ENCODE data around the gene CLIP2. TPM values are rescaled to one million over a fixed set of nuclear protein-coding genes. Genes with fewer than 3 reads are reported as not detected.
A peak's percentile ranks its signal among the peaks of the same experiment; 100 is the strongest.
"Not testable (repeated sequence)": the region's sequence is repeated elsewhere in the genome, so short reads cannot be mapped to it uniquely, and the experiment has no call there.

The CLIP2 gene
- total RNA-seq, 2 experiments from 2014 or later: 1.5 to 1.7 TPM

DNA sequence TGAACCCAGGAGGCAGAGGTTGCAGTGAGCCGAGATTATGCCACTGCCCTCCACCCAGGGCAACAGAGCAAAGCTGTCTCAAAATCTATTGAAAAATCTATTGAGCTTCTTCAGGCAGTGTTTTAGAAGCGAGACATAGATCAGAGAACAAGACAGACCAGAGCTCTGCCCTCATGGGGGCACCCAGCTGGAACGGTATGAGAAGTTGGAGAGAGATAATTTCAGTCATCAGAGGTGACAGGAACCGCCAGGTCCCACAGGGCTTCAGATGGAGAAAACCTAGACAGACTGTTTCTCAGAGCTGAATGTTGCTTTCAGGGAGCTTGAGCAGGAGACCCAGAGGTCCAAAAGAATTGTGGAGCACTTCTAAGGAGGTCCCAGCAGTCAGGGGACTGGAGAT is 150.3 kb downstream of the CLIP2 start:
- H3K9me3 Mint-ChIP-seq (ENCODE audit: insufficient read depth): peaks cover 6% of the 10 kb centered on the region
- no peak overlapping the region for H3K4me3 Mint-ChIP-seq
- ChIA-PET POLR2A (no interaction called here), CTCF (interaction anchor here (2.8 kb wide), 1 partner anchor 10 kb away, joined by 11 read pairs; no protein-coding TSS in a partner anchor)
- no peaks in the 10 kb centered on the region for H3K4me1 Mint-ChIP-seq (ENCODE audit: low read depth)
- H3K36me3 Mint-ChIP-seq (ENCODE audit: low read depth): no peaks in the 10 kb centered on the region
- no peaks in the 10 kb centered on the region for H3K27me3 Mint-ChIP-seq (ENCODE audit: low read depth)
- no peak overlapping the region for H3K27ac Mint-ChIP-seq
- no peak for ATAC-seq
- no peak for DNase-seq

DNA sequence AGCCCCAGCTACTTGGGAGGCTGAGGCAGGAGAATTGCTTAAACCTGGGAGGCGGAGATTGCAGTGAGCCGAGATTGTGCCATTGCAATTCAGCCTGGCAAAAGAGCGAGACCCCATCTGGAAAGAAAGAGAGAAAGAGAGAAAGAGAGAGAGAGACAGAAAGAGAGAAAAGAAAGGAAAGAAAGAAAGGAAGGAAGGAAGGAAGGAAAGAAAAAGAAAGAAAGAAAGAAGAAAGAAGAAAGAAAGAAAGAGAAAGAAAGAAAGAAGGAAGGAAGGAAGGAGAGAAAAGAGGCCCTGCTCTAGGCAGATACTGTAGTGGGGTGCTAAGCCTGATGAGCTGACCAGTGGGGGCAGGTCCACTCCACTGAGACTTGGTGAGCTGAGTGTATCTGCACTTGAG is 150.9 kb downstream of the CLIP2 start:
- ATAC-seq, H3K27ac Mint-ChIP-seq, POLR2A ChIA-PET: not testable (repeated sequence)

DNA sequence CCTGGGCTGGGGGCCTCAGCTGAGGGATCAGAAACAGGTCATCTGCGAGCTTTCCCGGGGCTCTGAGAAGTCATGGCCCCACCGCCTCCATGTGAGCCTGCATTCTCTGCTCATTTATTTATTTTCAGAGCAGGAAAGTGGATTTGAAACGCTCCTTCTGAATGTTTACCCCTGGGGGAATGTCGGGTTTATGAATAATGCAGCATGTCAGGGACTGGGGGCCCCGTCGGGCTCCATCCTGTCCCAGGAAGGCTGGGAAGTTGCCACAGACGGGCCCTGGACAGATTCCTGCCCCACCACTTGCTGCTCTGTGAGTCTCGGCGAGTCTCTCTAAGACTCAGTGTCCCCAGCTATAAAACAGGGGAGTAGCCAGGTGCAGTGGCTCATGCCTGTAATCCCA is 152.6 kb downstream of the CLIP2 start:
- DNase-seq (no peak), ATAC-seq (no peak)
- CTCF ChIA-PET: interaction anchor here (1.1 kb wide), 1 partner anchor 40 kb away, joined by 4 read pairs; no protein-coding TSS in a partner anchor
- Mint-ChIP-seq H3K4me1 (ENCODE audit: low read depth) (no peaks in the 10 kb centered on the region), H3K27me3 (ENCODE audit: low read depth) (no peaks in the 10 kb centered on the region), H3K4me3 (no peak overlapping the region), H3K9me3 (ENCODE audit: insufficient read depth) (peaks cover 6% of the 10 kb centered on the region), H3K27ac (no peak overlapping the region), H3K36me3 (ENCODE audit: low read depth) (no peaks in the 10 kb centered on the region)
- POLR2A ChIA-PET: no interaction called here

More for the DNA sequence above, 150.9 kb downstream of the CLIP2 start:
- H3K27me3 Mint-ChIP-seq (ENCODE audit: low read depth); H3K4me3 Mint-ChIP-seq; H3K36me3 Mint-ChIP-seq (ENCODE audit: low read depth); H3K9me3 Mint-ChIP-seq (ENCODE audit: insufficient read depth); H3K4me1 Mint-ChIP-seq (ENCODE audit: low read depth); DNase-seq: not testable (repeated sequence)
- CTCF ChIA-PET: interaction anchor here (2.8 kb wide), 1 partner anchor 10 kb away, joined by 11 read pairs; no protein-coding TSS in a partner anchor

DNA sequence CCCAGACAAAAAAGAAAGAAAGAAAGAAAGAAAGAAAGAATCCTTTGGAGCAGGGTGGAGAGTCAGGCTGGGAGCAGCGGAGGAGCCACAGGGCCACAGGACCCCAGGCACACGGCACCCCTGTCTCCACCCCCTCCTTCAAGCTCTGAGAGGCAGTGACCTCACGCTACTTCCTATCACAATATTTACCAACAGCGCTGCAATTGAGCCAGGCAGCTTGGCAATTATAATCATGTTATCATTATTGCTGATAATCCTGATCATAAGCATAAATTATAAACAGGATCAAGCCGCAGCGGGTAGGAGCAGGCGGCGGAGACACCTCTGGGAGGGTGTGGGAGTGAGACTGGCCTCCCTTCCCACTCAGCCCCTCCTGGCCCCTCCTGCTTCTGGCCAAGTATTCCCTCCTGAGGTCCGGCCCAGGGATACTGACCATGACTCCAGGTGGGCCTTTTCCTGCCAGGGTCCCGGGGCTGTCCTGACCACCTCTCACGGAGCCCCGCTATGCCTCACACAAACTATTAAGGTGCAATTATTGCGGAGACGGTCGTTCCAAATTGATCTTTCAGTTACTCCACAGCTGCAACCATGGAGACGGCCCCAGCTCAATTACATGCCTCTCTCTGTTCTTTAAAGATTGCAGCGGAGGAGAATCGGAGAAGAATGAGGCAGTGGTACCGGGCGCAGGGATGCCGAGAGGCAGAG is 154.5 kb downstream of the CLIP2 start:
- Mint-ChIP-seq H3K9me3 (ENCODE audit: insufficient read depth) (no peaks in the 10 kb centered on the region), H3K36me3 (ENCODE audit: low read depth) (no peaks in the 10 kb centered on the region), H3K27me3 (ENCODE audit: low read depth) (peaks cover 3% of the 10 kb centered on the region), H3K27ac (no peak overlapping the region), H3K4me1 (ENCODE audit: low read depth) (no peaks in the 10 kb centered on the region), H3K4me3 (no peak overlapping the region)
- ATAC-seq (no peak), DNase-seq (no peak)
- ChIA-PET POLR2A (no interaction called here), CTCF (no interaction called here)

DNA sequence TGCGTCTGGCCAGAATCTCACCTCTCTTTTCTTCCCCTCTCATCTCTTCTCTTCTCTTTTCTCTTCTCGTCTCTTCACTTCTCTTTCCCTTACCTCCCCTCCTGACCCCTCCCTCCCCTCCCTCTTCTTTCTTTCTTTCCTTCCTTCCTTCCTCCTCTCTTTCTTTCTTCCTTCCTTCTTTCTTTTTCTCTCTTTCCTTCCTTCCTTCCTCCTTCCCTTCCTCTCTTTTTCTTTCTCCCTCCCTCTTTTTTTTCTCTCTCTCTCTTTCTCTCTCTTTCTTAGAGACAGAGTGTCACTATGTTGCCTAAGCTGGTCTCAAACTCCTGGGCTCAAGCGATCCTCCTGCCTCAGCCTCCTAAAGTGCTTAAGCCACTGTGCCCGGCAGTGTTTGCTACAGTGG is 159.9 kb downstream of the CLIP2 start:
- Mint-ChIP-seq H3K27ac (no peak overlapping the region), H3K4me3 (no peak overlapping the region), H3K36me3 (ENCODE audit: low read depth) (no peaks in the 10 kb centered on the region), H3K4me1 (ENCODE audit: low read depth) (peaks cover 18% of the 10 kb centered on the region), H3K9me3 (ENCODE audit: insufficient read depth) (no peaks in the 10 kb centered on the region), H3K27me3 (ENCODE audit: low read depth) (peaks cover 16% of the 10 kb centered on the region)
- POLR2A ChIA-PET: no interaction called here
- DNase-seq (no peak), ATAC-seq (no peak)
- CTCF ChIA-PET: interaction anchor here (0.8 to 1.8 kb wide), 6 partner anchors 9 to 122 kb away, joined by 3 to 11 read pairs (median 3); no protein-coding TSS in a partner anchor

DNA sequence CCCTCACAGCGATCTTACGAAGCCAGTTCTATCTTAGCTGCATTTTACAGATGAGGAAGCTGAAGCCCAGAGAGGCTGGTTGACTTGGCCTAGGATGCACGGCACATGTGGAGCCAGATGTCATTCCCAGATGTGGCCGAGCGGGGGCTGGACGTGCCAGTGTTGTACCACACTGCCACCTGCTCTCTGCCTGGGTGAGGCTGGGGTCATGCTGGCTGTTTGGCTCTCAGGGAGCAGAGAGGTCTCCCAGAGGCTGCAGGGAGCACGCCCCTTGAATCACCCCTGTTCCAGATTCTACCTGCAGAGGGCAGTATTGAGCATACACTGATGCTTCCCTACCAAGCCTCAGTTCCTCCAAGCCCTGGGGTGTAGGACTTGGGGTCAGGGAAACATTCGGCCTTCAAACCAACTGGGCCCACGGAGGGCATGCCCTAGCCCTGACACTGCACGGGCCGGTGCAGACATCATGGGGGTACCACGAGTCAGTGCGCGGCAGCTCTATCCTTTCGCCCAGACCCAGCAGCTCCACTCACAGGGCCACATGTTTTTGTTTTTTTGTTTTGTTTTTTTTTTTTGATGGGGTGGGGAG is 160.7 kb downstream of the CLIP2 start:
- ChIA-PET POLR2A (no interaction called here), CTCF (interaction anchor here (0.8 to 1.8 kb wide), 8 partner anchors 10 to 122 kb away, joined by 3 to 11 read pairs (median 3); no protein-coding TSS in a partner anchor)
- Mint-ChIP-seq H3K4me1 (ENCODE audit: low read depth) (peaks cover 18% of the 10 kb centered on the region), H3K36me3 (ENCODE audit: low read depth) (no peaks in the 10 kb centered on the region), H3K4me3 (no peak overlapping the region), H3K9me3 (ENCODE audit: insufficient read depth) (no peaks in the 10 kb centered on the region), H3K27ac (no peak overlapping the region), H3K27me3 (ENCODE audit: low read depth) (peaks cover 18% of the 10 kb centered on the region)
- DNase-seq (peak; percentile 74), ATAC-seq (peak; percentile 24)

DNA sequence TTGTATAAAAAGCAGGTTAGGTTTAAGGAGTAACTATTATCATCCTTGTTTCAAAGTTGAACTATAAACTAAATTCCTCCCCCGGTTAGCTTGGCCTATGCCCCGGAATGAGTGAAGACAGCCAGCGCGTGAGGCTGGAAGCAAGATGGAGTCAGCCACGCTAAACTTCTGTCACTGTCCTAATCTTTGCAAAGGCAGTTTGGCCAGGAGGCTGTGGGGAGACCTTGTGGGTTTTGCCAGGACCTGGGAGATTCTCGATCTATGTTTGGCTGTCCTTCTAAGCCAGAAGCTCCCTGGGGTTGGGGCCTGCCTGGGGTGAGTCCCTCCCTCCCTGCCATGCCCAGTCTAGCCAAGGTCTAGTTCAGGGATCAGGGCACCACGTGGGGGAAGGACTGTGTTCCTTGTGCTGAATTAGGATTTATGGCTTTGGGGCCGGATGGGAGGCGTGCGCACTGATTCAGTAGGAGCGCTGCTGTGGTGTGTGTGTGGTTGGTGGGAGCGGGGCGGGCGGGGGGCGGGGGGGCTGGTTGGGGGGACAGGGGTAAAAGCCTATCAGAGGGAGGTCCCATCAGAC is 163.6 kb downstream of the CLIP2 start:
- POLR2A ChIA-PET: interaction anchor here (0.7 kb wide), 1 partner anchor 10 kb away, joined by 3 read pairs; no protein-coding TSS in a partner anchor
- DNase-seq: no peak

DNA sequence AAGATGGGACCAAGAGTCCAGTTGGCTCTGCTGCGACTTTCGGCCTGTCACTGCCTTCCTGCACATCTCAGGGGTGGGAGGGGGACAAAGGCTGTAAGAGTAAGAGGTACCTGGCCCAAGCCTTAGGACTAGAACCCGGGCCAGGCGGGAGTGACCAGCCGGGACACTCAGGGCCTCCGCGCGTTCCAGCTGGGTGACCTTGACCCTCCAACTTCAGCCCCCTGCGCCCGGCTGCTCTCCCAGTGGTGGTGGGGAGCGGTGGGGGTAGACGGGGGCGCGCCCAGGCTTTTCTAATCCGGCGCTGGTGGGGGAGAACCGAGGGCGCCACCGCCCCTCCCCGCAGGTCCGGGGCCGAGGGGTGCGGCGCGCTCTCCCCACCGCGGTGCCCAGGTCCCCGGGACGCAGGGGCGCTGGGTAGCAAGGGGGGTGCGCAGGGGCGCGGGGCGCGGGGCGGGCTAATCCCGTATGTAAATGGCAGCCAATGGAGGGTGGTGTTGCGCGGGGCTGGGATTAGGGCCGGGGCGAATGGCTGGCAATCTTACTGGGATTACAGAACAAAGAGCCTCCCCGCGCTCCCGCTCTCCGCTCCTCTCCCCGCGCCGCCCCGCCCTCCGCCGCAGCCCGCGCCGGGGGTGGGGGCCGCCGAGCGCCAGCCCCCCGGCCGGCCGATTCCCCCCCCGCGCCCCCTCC is 164.3 kb downstream of the CLIP2 start, which contains the start of gene GTF2IRD1:
GTF2IRD1 (plus strand) TSS at position 585 of the 690 bp plus-strand sequence. CDS start 54,175 bp downstream, outside the sequence.
- peak within 1 kb of the TSS; percentile 71 for H3K27ac Mint-ChIP-seq
- POLR2A ChIA-PET: interaction anchor here (0.7 kb wide), 1 partner anchor 9 kb away, joined by 3 read pairs; no protein-coding TSS in a partner anchor
- H3K4me3 Mint-ChIP-seq: peak within 1 kb of the TSS; percentile 44
- no peaks in the 10 kb centered on the region for H3K9me3 Mint-ChIP-seq (ENCODE audit: insufficient read depth)
- peaks cover 27% of the 10 kb centered on the region for H3K27me3 Mint-ChIP-seq (ENCODE audit: low read depth)
- CTCF ChIA-PET: no interaction called here
- H3K4me1 Mint-ChIP-seq (ENCODE audit: low read depth): peaks cover 18% of the 10 kb centered on the region
- ATAC-seq: peak; percentile 9
- H3K36me3 Mint-ChIP-seq (ENCODE audit: low read depth): no peaks in the 10 kb centered on the region
- no peak for DNase-seq

More for the DNA sequence above, 163.6 kb downstream of the CLIP2 start:
- Mint-ChIP-seq H3K36me3 (ENCODE audit: low read depth) (no peaks in the 10 kb centered on the region), H3K4me1 (ENCODE audit: low read depth) (peaks cover 18% of the 10 kb centered on the region), H3K27me3 (ENCODE audit: low read depth) (peaks cover 30% of the 10 kb centered on the region), H3K4me3 (peak overlapping the region; percentile 44), H3K27ac (peak overlapping the region; percentile 71), H3K9me3 (ENCODE audit: insufficient read depth) (no peaks in the 10 kb centered on the region)
- ATAC-seq: peak; percentile 3
- CTCF ChIA-PET: no interaction called here

DNA sequence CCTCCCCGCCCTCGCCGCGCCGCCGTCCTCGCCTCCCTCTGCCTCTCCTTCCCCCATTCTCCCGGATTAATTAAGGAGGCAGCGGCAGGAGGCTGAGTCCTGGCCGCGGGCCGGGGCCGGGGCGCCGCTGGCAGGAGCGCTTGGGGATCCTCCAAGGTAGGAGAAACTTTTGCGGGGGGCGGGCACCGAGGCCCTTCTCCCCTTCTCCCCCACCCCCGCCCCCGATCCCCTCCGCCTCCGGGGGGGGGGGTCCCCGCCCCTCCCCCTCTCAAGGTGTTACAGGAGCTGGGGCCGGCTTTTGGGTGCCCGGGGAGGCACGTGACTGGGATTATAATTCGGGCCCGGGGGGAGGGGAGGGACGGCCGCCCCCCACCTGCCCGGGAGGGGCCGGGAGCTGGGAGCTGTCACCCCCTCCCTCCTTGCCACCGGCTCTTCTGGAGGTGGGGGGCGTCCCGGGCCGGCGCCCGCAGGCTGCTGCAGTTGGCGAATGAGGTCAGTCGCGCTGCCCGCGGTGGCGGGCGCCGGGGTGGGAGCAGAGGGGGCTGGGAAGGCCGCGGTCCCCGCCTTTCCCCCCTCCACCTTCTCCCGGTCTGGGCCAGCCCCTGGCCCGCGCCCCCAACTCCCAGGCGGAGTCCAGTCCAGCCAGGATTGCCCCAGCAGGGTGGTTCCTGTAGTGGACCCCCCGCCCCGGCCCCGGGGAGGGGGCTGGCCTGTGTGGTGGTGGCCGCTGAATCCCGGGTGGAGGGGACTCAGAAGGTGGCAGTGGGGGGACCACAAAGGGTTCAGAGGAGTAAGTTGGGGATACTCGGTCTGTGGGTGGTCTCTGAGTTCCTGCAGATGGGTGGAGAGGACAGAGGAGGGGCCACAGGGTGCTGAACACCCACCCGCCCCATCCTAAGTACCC is 165.1 kb downstream of the CLIP2 start:
- H3K4me1 Mint-ChIP-seq (ENCODE audit: low read depth): peaks cover 18% of the 10 kb centered on the region
- no peak for ATAC-seq
- no peaks in the 10 kb centered on the region for H3K9me3 Mint-ChIP-seq (ENCODE audit: insufficient read depth)
- H3K27me3 Mint-ChIP-seq (ENCODE audit: low read depth): peaks cover 26% of the 10 kb centered on the region
- ChIA-PET CTCF (no interaction called here), POLR2A (no interaction called here)
- DNase-seq: no peak
- no peak overlapping the region for H3K27ac Mint-ChIP-seq
- no peaks in the 10 kb centered on the region for H3K36me3 Mint-ChIP-seq (ENCODE audit: low read depth)
- H3K4me3 Mint-ChIP-seq: peak overlapping the region; percentile 3

DNA sequence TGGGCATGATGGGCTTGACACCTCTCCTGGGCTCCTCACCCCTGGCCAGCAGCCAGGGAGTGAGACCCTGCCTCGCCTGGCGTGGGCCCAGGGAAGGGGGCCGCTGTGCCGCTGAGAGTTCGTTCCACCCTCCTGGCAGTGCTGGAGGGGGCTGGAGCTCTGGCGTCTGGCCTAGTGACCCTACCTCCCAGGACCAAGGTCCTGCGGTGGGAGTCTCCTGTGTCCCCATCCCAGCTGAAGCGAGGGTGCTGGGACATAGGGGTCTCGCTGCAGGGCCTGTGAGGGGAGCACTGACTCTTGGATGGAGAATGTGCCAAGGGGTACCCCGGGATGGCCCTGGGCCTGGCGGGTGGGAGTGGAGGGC is 165.7 kb downstream of the CLIP2 start:
- peak overlapping the region; percentile 3 for H3K4me3 Mint-ChIP-seq

DNA sequence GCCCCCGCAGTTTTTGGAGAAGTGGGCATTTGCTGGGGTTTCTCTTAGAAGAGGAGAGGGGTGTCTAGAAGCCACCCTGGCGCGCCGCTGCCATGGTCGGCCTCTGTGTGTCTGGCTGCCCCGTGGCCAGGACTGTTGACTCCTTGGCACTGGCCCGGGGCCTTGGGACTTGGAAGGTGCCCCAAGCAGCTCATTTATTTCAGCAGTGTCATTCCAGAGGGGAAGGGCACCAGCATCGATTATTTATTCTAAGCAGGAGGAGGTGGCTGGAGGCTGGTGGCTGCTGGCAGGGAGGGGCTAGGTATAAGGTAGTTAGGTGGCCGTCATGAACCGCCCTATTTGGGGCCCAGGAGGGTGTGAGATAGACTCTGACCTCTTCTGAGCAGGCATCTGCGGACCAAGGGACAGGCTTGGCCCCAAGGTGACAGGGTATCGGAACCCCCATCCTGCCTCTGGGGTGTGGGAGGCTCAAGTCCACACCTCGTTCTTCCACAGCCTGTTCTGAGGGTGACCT is 166.1 kb downstream of the CLIP2 start:
- H3K27ac Mint-ChIP-seq: no peak overlapping the region

More for the DNA sequence above, 165.7 kb downstream of the CLIP2 start:
- peaks cover 18% of the 10 kb centered on the region for H3K4me1 Mint-ChIP-seq (ENCODE audit: low read depth)
- ATAC-seq: no peak
- peaks cover 24% of the 10 kb centered on the region for H3K27me3 Mint-ChIP-seq (ENCODE audit: low read depth)
- H3K27ac Mint-ChIP-seq: no peak overlapping the region
- CTCF ChIA-PET: no interaction called here
- H3K9me3 Mint-ChIP-seq (ENCODE audit: insufficient read depth): no peaks in the 10 kb centered on the region
- POLR2A ChIA-PET: no interaction called here
- DNase-seq: no peak
- H3K36me3 Mint-ChIP-seq (ENCODE audit: low read depth): no peaks in the 10 kb centered on the region

More for the DNA sequence above, 166.1 kb downstream of the CLIP2 start:
- peaks cover 24% of the 10 kb centered on the region for H3K27me3 Mint-ChIP-seq (ENCODE audit: low read depth)
- ChIA-PET CTCF (no interaction called here), POLR2A (no interaction called here)
- peaks cover 18% of the 10 kb centered on the region for H3K4me1 Mint-ChIP-seq (ENCODE audit: low read depth)
- ATAC-seq: no peak
- no peak for DNase-seq
- H3K36me3 Mint-ChIP-seq (ENCODE audit: low read depth): no peaks in the 10 kb centered on the region
- H3K4me3 Mint-ChIP-seq: no peak overlapping the region
- H3K9me3 Mint-ChIP-seq (ENCODE audit: insufficient read depth): no peaks in the 10 kb centered on the region
